Body of pancreas (tissue), 4 donors: ENCODE measurements around the gene ESPN.

Source experiments
- POLR2A ChIP-seq, 3 donors: fragments of 450-650 bp; IDR thresholded peaks; one replicate each; pipeline ENCODE4 v1.6.1; 2016; ENCODE audit warnings: antibody characterized with exemption in 3 of 3, mild to moderate bottlenecking in 2 of 3
- TF ChIP-seq, protein P1 (sequence below), 7 experiments: fragments of 450-650 bp in 4 of 7; fragments of 200-600 bp in 3 of 7; sonication (generic) in 3 of 7; IDR thresholded peaks; one replicate each; pipeline ENCODE4 v1.5.1; 2016 to 2019; ENCODE audit warnings: antibody characterized with exemption in 7 of 7

DNA sequence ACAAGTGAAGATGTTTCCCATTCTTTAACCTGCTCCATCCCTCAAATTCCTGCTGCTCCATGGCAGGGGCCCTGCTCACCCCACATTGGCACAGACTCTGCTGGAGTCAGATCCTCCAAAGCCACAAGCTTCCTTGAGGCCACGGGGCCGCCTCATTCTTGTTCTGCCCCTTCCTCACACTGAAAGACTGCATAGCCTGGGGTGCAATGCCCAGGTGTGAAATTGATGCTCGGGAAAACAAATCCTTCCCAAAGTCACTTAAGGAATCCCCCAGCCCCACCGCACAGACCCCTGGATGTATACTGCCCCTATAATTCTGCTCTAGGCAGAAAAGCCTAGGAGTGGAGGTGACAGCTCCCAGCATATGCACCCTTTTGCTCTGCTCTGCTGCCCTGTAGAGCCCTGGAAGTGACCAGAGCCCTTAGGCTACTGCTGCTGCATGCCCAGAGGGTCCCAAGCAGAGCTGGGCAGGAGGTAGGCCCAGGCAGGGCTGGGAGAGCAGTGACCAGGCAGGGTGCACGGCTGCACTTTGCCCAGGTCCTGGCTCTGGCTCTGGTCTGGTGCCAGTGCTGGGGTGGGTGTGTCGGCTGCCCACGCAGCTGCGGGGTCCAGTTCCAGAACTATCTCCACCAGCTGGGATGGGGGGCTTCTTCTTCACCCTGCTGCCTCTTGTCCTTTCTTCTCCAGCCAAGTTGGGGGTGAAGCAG lies 6.5 kb upstream of the ESPN start:
- TF ChIP-seq, protein P1, sequence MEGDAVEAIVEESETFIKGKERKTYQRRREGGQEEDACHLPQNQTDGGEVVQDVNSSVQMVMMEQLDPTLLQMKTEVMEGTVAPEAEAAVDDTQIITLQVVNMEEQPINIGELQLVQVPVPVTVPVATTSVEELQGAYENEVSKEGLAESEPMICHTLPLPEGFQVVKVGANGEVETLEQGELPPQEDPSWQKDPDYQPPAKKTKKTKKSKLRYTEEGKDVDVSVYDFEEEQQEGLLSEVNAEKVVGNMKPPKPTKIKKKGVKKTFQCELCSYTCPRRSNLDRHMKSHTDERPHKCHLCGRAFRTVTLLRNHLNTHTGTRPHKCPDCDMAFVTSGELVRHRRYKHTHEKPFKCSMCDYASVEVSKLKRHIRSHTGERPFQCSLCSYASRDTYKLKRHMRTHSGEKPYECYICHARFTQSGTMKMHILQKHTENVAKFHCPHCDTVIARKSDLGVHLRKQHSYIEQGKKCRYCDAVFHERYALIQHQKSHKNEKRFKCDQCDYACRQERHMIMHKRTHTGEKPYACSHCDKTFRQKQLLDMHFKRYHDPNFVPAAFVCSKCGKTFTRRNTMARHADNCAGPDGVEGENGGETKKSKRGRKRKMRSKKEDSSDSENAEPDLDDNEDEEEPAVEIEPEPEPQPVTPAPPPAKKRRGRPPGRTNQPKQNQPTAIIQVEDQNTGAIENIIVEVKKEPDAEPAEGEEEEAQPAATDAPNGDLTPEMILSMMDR (IDR thresholded peaks at IDR 0.05), result no peak
- no peak for TF ChIP-seq POLR2A (IDR thresholded peaks at IDR 0.05)
